ENCODE results near the gene PDZD8.

GRCh38 chr10:117298219-117298618 lies 77.0 kb downstream of the PDZD8 start:
- TF ChIP-seq CTCF (IDR thresholded peaks at IDR 0.05) (no peak), POLR2A (IDR thresholded peaks at IDR 0.05) (no peak)

All from right lobe of liver (tissue), 4 donors.